Mesenteric fat pad (tissue), 1 donor: ENCODE results near the gene RNF144B. TPM values are rescaled to one million over a fixed set of nuclear protein-coding genes. Genes with fewer than 3 reads are reported as not detected.
"Not testable (repeated sequence)": the region's sequence is repeated elsewhere in the genome, so short reads cannot be mapped to it uniquely, and the experiment has no call there.

Experiments used
- DNase-seq: peaks from one replicate; pipeline ENCODE4 v3.0.0-alpha.2; 2020; ENCODE audit warnings: low spot score
- total RNA-seq: library from RNA; stranded (reverse); fragmentation: NEBNext Ultra II Directional; extraction: Animal tissue kit (Norgen Biotek cat#: 25700); gene quantifications from one replicate; pipeline ENCODE4 v1.2.1, GENCODE V29; 2021
- donor health status: DM: yes; HTN: yes; CAD: no.

Gene RNF144B
- total RNA-seq, 1 donor from 2014 or later: 41.6 TPM

DNA sequence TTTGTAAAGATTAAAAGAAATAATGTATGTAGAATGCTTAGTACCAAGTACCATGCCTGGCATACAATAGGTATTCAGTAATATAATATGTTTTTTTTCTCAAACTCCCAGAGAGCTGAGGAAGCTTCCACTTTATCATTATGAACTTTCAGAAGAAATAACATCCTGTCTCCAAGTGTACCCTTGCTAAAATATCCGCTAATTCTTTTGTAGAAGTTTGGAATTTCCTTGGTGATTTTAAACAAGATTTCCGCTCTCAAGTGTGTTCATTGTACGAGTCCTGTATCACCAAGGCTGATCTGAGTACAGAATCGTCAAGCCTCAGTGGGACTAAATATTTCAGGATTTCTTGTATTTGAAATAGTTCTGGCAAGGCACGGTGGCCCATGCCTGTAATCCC lies 16.1 kb upstream of the RNF144B start:
- no peak for DNase-seq

DNA sequence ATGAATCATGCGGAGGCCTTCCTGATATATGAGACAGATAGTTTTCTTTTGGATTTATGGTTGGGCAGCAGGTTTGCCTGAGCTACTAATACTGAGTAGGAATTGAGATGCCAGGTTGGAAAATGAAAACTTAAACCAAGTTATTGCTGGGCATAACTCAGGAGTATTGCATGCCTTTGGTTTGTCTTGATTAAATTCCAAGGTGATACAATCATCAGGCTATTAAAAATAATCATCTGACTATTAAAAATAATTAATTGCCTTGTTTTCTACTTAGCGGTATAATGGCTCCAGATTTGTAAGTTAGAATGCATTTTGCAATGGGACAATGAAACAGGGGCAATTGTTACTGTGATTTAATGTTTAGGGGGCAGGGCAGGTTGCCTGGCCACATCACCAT lies 15.5 kb upstream of the RNF144B start:
- no peak for DNase-seq

GRCh38 chr6:18380158-18380836 lies 6.9 kb upstream of the RNF144B start:
- DNase-seq: no peak

DNA sequence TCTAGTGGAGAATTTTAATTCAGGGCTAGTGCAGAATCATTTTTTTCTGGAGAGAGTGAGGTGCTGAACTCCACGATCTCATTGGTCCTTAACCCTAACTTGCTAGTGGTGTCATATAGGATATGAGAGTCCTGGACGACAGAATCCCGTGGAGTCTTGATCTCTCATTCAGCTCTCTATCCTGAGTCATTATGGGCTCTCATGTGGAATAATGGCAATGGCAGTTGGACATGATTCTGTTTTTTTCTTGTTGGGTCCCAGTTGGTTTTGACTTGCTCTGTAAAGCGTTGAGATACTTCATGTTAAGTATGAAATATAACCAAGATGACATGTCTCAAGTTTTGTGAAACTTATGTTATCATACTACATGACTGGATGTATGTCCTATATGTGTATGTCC lies 6.3 kb upstream of the RNF144B start:
- no peak for DNase-seq

GRCh38 chr6:18383441-18383840 lies 3.7 kb upstream of the RNF144B start:
- DNase-seq: no peak

DNA sequence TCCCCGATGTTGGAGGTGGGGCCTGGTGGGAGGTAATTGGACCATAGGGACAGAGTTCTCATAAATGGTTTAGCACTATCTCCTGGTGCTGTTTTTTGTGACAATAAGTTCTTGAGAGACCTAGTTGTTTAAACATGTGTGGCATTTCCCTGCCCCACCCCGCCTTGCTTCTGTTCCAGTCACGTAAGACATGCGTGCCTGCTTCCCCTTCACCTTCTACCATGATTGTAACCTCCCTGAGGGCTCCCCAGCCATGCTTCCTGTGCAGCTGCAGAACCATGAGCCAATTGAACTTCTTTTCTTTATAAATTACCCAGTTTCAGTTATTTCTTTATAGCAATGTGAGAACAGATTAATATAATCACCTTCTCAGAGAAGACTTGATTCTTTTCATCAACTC lies 2.5 kb upstream of the RNF144B start:
- DNase-seq: no peak

GRCh38 chr6:18386298-18386976 lies 713 bp upstream of the RNF144B start:
- DNase-seq: no peak

DNA sequence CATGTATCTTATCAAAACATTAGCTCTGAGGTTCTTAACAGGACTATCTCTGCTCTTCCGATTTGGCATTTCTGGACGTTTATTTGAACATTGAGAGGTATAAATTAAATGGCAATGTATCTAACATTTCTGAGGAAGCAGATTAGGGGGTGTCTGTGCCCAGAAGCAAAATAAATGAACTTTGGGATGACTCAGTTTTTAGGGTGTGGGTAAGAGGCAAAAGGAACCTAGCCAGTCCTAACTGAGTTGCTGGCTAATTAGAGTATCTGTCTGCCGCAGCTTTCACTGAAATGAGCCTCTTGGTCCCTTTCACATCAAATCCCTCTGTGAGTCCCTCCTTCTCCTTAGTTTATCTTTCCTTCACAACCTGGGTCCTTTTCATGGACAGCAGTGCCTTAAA lies 1.1 kb downstream of the RNF144B start:
- DNase-seq: no peak

DNA sequence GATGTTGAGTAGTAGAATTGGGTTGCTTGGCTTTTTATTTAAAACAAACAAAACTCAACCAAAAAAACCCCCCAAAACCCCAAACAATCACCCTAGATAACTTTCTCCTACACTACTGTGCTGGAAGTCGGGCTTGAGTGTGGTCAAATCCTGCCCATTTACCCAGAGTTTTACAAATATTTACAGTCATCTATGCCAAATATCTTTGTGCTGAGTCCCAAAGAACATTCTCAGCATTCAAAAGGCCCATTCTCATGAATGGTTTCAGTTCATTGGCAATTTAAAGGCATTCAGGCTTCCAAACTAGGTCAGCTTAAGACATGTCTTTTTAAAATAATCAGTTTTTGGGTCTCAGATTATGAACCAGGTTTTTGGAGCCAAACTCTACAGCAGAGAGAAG lies 1.8 kb downstream of the RNF144B start:
- no peak for DNase-seq

DNA sequence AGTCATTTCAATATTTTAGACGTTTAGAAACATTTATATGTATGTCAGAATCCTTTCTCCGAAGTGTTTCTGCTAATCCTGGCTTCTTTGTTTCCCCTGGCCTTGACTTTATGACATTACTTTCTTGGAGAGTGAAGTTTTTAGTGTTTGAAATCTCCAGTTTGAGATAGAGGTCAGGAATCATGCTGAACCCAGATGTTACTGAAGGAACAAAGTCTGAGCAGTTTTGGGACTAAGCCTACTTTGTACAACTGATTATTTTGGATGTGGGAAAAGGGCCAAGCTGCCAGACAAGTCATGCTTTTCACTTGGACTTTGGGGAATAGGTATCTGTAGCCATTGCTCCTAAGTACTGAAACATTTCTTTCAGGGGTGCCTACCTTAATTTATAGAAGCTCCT lies 2.3 kb downstream of the RNF144B start:
- DNase-seq: no peak

GRCh38 chr6:18390476-18390875 lies 3.3 kb downstream of the RNF144B start:
- no peak for DNase-seq

DNA sequence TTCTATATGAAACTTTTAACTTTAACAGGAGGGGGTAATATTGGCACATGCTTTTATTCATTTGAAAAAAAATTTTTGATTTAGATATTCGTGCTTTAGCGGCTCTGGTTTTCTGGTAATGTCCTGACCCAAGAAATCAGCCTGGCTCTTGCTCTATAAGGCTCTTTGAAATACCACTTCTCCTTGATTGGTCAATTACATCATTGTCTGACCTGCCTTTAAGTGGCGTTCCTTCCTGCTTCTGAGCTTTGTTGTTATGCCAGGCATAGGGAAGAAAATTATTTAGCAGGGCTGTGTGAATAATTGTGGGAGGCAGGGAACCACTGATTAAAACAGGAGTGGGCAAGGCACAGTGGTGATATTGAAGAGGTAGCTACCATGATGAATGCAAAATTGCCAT lies 3.9 kb downstream of the RNF144B start:
- DNase-seq: no peak

GRCh38 chr6:18392346-18392877 lies 5.3 kb downstream of the RNF144B start:
- DNase-seq: no peak

DNA sequence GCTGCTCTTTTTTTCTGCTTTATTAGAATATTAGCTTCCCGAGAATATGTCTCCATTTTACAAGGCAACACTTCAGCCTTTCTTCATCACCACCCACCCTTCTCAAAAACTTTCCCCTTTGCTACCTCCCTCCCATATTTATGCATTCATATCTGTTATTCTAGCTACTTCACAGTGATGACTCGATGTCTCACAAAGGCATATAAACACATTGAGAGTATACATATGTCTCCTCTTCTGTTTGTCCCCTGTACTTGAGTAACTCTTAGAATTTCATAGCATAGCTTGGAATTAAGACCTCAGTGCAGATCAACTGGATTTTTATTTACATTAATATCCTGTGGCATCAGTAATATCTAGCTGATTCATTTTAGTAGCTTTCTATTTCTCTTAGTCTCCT lies 6.5 kb downstream of the RNF144B start:
- DNase-seq: no peak

DNA sequence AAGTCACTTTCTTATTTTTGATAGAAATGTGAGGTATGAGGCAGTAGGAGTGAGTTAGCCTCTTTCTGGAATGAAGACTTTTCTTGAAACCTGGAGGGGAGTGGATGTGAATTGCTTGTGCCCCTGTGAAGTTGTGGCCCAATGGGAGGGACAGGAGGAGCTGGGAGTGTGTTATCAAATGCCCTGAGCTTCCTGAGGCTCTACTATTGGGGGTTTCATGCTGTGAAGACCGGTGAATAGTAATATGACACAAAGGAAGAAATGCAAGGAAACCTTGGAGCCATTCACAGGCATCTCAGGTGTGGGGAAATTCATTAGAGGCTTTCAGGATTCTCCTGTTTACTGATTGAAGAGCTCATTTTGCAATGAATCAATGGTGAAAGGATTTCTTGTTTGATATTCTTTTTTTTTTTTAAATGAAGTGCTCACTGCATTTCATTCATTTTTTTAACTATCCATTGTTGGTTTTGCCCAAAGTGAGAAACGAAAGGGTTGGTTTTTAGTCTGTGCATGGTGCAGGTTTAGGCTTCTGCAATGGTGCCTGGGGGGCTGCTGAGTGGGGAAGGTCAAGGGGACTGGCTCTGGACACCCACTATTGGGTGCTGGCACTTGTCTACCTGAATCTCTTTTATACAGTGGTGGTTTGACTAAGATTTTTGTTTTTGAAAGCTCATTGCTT lies 8.2 kb downstream of the RNF144B start:
- DNase-seq: no peak

- no peak for DNase-seq
Observed at GRCh38 chr6:18395856-18396197, 8.7 kb downstream of the RNF144B start.

DNA sequence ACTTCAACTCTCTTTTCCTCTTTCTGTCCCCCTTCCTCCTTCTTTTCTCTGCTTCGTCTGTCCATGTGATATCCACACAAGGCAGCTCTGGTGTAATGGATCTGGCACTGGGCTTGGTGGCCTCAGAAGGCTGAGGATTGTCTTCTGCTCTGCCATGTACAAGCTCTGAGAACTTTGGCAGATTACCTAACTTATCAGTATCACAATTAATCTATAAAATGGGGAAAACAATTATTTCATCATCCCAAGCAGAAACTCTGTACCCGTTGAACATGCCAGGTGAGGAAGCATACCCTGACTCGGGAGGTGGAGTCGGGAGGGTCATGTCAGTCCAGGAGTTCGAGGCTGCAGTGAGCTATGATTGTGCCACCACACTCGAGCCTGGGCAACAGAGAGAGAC lies 10.6 kb downstream of the RNF144B start:
- DNase-seq: no peak

DNA sequence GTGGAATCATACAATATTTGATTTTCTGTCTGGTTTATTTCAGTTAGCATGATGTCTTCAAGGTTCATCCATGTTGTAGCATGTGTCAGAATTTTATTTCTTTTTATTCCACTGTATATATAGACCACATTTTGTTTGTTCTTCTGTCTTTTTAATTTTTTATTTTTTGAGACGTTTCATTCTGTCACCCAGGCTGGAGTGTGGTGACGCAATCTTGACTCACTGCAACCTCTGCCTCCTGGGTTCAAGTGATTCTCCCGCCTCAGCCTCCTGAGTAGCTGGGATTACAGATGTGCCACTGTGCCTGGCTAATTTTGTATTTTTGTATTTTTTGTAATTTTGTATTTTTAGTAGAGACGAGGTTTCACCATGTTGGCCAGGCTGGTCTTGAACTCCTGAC lies 11.1 kb downstream of the RNF144B start:
- not testable (repeated sequence) for DNase-seq

GRCh38 chr6:18400831-18401446 lies 13.8 kb downstream of the RNF144B start:
- DNase-seq: no peak

DNA sequence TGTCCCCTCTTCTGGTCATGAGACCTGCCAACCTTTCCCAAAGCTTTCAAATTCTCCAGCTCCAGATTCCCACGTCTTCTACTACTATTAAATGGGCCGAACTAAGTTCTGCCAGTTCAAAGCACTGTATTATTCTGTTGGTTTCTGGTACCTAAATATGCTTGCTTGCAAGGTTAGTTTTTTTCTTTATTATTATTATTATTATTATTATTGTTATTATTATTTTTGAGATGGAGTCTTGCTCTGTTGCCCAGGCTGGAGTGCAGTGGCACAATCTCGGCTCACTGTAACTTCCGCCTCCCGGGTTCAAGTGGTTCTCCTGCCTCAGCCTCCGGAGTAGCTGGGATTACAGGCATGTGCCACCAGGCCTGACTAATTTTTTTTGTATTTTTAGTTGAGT lies 17.8 kb downstream of the RNF144B start:
- not testable (repeated sequence) for DNase-seq

DNA sequence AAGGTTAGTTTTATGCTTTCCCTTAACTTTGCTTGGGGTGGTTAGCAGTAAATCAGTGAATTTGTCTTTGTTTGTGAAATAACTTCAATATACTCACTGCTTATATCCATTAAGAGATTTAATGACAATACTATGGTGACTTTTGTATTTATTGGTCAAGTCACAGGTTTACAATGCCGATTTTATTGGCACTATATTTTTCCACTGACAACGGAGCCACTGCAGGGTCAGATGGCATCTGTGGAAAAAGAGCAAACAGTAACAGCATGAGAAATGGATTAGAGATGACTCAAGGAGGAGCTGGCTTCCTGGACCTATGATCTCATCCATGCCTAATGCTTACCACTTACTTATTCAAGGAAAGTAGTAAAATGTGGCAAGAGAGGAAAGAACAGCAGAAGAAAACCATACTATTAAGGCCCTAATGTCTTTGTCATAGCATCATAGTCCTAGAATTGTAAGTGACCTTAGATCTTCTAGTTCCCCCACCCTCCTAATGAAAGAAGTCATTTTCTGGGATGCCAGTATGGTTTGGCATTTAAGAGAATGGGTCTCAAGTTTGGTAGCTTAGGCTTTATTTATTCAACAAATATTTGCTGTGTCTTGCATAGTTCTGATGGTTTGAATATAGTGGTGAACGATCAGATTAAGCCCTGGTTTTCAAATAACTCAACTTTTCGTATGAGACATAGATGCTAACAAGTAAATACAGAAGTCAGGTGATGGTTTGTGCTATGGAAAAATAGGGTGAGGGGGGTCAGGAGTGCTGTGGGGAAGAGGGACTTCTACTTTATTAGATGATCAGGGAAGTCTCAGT lies 18.5 kb downstream of the RNF144B start:
- no peak for DNase-seq
